H9 (cell line): ENCODE measurements around the gene CLEC2L. TPM values are rescaled to one million over a fixed set of nuclear protein-coding genes. Genes with fewer than 3 reads are reported as not detected.
A peak's percentile ranks its signal among the peaks of the same experiment; 100 is the strongest.

Source experiments
- DNase-seq: peaks from one replicate; pipeline ENCODE4 v3.0.0-alpha.2; 2017
- H2AFZ ChIP-seq: one replicate; pipeline ENCODE4 v1.6.1; 2013; ENCODE audit warnings: mild to moderate bottlenecking, low read length, control low read depth, moderate library complexity
- H2AK5ac ChIP-seq: 2 replicates; pipeline ENCODE4 v1.6.1; 2013; ENCODE audit warnings: low read length, control low read depth, mixed read lengths; ENCODE audit not compliant: insufficient read length
- H2BK120ac ChIP-seq: one replicate; pipeline ENCODE4 v1.6.1; 2013; ENCODE audit warnings: low read depth, mild to moderate bottlenecking, low read length, control low read depth, inconsistent platforms; ENCODE audit not compliant: poor library complexity, severe bottlenecking
- H2BK12ac ChIP-seq: 2 replicates; pipeline ENCODE4 v1.6.1; 2013; ENCODE audit warnings: low read length, control low read depth, mixed read lengths, low read depth; ENCODE audit not compliant: insufficient read length
- H2BK15ac ChIP-seq: 2 replicates; pipeline ENCODE4 v1.6.1; 2013; ENCODE audit warnings: low read depth, low read length, control low read depth
- H2BK20ac ChIP-seq: one replicate; pipeline ENCODE4 v1.6.1; 2013; ENCODE audit warnings: low read depth, mild to moderate bottlenecking, low read length, control low read depth, inconsistent platforms; ENCODE audit not compliant: poor library complexity, severe bottlenecking
- H2BK5ac ChIP-seq: 2 replicates; pipeline ENCODE4 v1.6.1; 2013; ENCODE audit warnings: low read length, control low read depth, mixed read lengths; ENCODE audit not compliant: insufficient read length
- H3K14ac ChIP-seq: 2 replicates; pipeline ENCODE4 v1.6.1; 2013; ENCODE audit warnings: low read length, control low read depth; ENCODE audit not compliant: insufficient read depth
- H3K18ac ChIP-seq: 2 replicates; pipeline ENCODE4 v1.6.1; 2013; ENCODE audit warnings: low read depth, mild to moderate bottlenecking, mixed read lengths, low read length, control low read depth; ENCODE audit not compliant: insufficient read length
- H3K23ac ChIP-seq: 2 replicates; pipeline ENCODE4 v1.6.1; 2013; ENCODE audit warnings: low read length, control low read depth, mixed read lengths, low read depth; ENCODE audit not compliant: insufficient read length
- H3K23me2 ChIP-seq: 2 replicates; pipeline ENCODE4 v1.6.1; 2013; ENCODE audit warnings: low read depth, mild to moderate bottlenecking, mixed read lengths, low read length, control low read depth; ENCODE audit not compliant: insufficient read length, poor library complexity, severe bottlenecking
- H3K27ac ChIP-seq: 2 replicates; pipeline ENCODE4 v1.5.1; 2013; ENCODE audit warnings: low read length, control low read depth, mixed read lengths, low read depth; ENCODE audit not compliant: insufficient read length
- H3K27me3 ChIP-seq: 2 replicates; pipeline ENCODE4 v1.6.1; 2013; ENCODE audit warnings: low read length, control low read depth, inconsistent platforms; ENCODE audit not compliant: insufficient read depth
- H3K4ac ChIP-seq: 2 replicates; pipeline ENCODE4 v1.6.1; 2013; ENCODE audit warnings: low read depth, mild to moderate bottlenecking, control low read depth, inconsistent platforms, low read length, moderate library complexity
- H3K4me1 ChIP-seq: 2 replicates; pipeline ENCODE4 v1.6.1; 2013; ENCODE audit warnings: low read length, control low read depth, inconsistent platforms; ENCODE audit not compliant: insufficient read depth
- H3K4me2 ChIP-seq: 2 replicates; pipeline ENCODE4 v1.6.1; 2013; ENCODE audit warnings: low read length, control low read depth, mixed read lengths; ENCODE audit not compliant: insufficient read length, insufficient read depth
- H3K56ac ChIP-seq: 2 replicates; pipeline ENCODE4 v1.6.1; 2013; ENCODE audit warnings: low read depth, mild to moderate bottlenecking, mixed read lengths, low read length, control low read depth; ENCODE audit not compliant: insufficient read length
- H3K79me1 ChIP-seq: 2 replicates; pipeline ENCODE4 v1.6.1; 2013; ENCODE audit warnings: low read depth, mild to moderate bottlenecking, moderate library complexity, low read length, control low read depth, inconsistent platforms; ENCODE audit not compliant: insufficient read depth, poor library complexity, severe bottlenecking
- H3K79me2 ChIP-seq: 2 replicates; pipeline ENCODE4 v1.6.1; 2013; ENCODE audit warnings: low read length, control low read depth, inconsistent platforms; ENCODE audit not compliant: insufficient read depth
- H3K9ac ChIP-seq: 2 replicates; pipeline ENCODE4 v1.6.1; 2013; ENCODE audit warnings: low read length, control low read depth, mixed read lengths; ENCODE audit not compliant: insufficient read length; ENCODE audit errors: extremely low read depth
- H3K9me3 ChIP-seq: one replicate; pipeline ENCODE4 v1.6.1; 2013; ENCODE audit warnings: low read depth, low read length, inconsistent platforms; ENCODE audit not compliant: control insufficient read depth
- H3T11ph ChIP-seq: one replicate; pipeline ENCODE4 v1.6.1; 2013; ENCODE audit warnings: mild to moderate bottlenecking, low read length, control low read depth, inconsistent platforms
- H4K20me1 ChIP-seq: one replicate; pipeline ENCODE4 v1.6.1; 2013; ENCODE audit not compliant: control insufficient read depth, insufficient read length, insufficient read depth
- H4K5ac ChIP-seq: 2 replicates; pipeline ENCODE4 v1.6.1; 2013; ENCODE audit warnings: low read depth, mild to moderate bottlenecking, mixed read lengths, low read length, control low read depth; ENCODE audit not compliant: insufficient read length
- H4K8ac ChIP-seq: replicated peaks from 2 replicates; pipeline ENCODE4 v1.6.1; 2013; ENCODE audit warnings: low read length, control low read depth, mixed read lengths, low read depth; ENCODE audit not compliant: insufficient read length
- H4K91ac ChIP-seq: 2 replicates; pipeline ENCODE4 v1.6.1; 2013; ENCODE audit warnings: low read depth, mild to moderate bottlenecking, moderate library complexity, mixed read lengths, low read length, control low read depth; ENCODE audit not compliant: insufficient read length
- H3K27ac Mint-ChIP-seq, 3 experiments: 2 replicates in 2 of 3; 3 replicates in 1 of 3; pipeline ENCODE4 v1.8.0; 2020 to 2021; ENCODE audit warnings: mixed read lengths in 3 of 3, mild to moderate bottlenecking in 1 of 3, moderate library complexity in 1 of 3
- H3K27me3 Mint-ChIP-seq: 2 replicates; pipeline ENCODE4 v1.8.0; 2021; ENCODE audit warnings: low read depth, mild to moderate bottlenecking, moderate library complexity, mixed read lengths
- H3K36me3 Mint-ChIP-seq, 3 experiments: 2 replicates in 2 of 3; 3 replicates in 1 of 3; pipeline ENCODE4 v1.8.0; 2020 to 2021; ENCODE audit warnings: low read depth in 3 of 3, mixed read lengths in 3 of 3; ENCODE audit not compliant: insufficient read depth in 1 of 3
- H3K4me1 Mint-ChIP-seq, 2 experiments: 2 replicates each; pipeline ENCODE4 v1.8.0; 2020; ENCODE audit warnings: mixed read lengths in 2 of 2
- H3K4me3 Mint-ChIP-seq, 2 experiments: 2 replicates in 1 of 2; 3 replicates in 1 of 2; pipeline ENCODE4 v1.8.0; 2020 to 2021; ENCODE audit warnings: mild to moderate bottlenecking in 2 of 2, mixed read lengths in 2 of 2, moderate library complexity in 1 of 2
- H3K9me3 Mint-ChIP-seq, 2 experiments: 2 replicates in 1 of 2; 3 replicates in 1 of 2; pipeline ENCODE4 v1.8.0; 2020; ENCODE audit warnings: mild to moderate bottlenecking in 2 of 2, mixed read lengths in 2 of 2, moderate library complexity in 1 of 2
- CTCF ChIP-seq: fragments of 200-600 bp; sonication (generic); conservative IDR thresholded peaks from 3 replicates; pipeline ENCODE4 v1.8.0; 2021; ENCODE audit warnings: antibody characterized with exemption, mild to moderate bottlenecking
- WGBS: extraction: QIAGEN DNeasy Blood & Tissue Kit; methylation state at CpG from one replicate; pipeline ENCODE4 v1.1.7; 2013; ENCODE audit warnings: missing lambda C conversion rate, low lambda C conversion rate, mixed read lengths; ENCODE audit not compliant: insufficient read length; ENCODE audit errors: extremely low coverage; 5-methylcytosine and 5-hydroxymethylcytosine counted together
- total RNA-seq: library from RNA; stranded (reverse); gene quantifications from 2 replicates; pipeline ENCODE4 v1.2.1, GENCODE V29; 2021

Gene CLEC2L
- total RNA-seq, 1 experiment from 2014 or later, result 0.74 TPM

GRCh38 chr7:139568813-139569490 lies 45.5 kb downstream of the CLEC2L start:
- WGBS, result no CpG with 5 or more reads among the region's 12 CpGs
- Histone ChIP-seq H2BK15ac (no peak overlapping the region), H2BK12ac (no peak overlapping the region), H4K5ac (no peak overlapping the region), H2BK120ac (no peak overlapping the region), H3K4me1 (no peaks in the 10 kb centered on the region), H3T11ph (no peak overlapping the region), H3K27ac (no peak overlapping the region), H3K9me3 (no peaks in the 10 kb centered on the region), H4K91ac (no peak overlapping the region), H3K23me2 (no peaks in the 10 kb centered on the region), H3K4me2 (no peak overlapping the region), H2AFZ (no peak overlapping the region), H3K56ac (no peak overlapping the region), H3K79me2 (no peaks in the 10 kb centered on the region), H3K18ac (no peak overlapping the region), H3K9ac (no peak overlapping the region), H4K20me1 (no peaks in the 10 kb centered on the region), H3K79me1 (no peaks in the 10 kb centered on the region), H3K23ac (no peak overlapping the region), H2BK20ac (no peak overlapping the region), H3K14ac (no peak overlapping the region), H3K4ac (no peak overlapping the region), H3K27me3 (no peaks in the 10 kb centered on the region), H2AK5ac (no peak overlapping the region), H2BK5ac (no peak overlapping the region), H4K8ac (no peak overlapping the region)
- no peaks in the 10 kb centered on the region for H3K9me3 Mint-ChIP-seq
- H3K4me3 Mint-ChIP-seq, result no peak overlapping the region
- no peak overlapping the region; a peak in 1 of 7 replicates for H3K27ac Mint-ChIP-seq
- H3K36me3 Mint-ChIP-seq, result peaks cover 0 to 4% (median 2%) of the 10 kb centered on the region in 3 experiments; a peak in 2 of 7 replicates
- no peak for TF ChIP-seq CTCF
- peaks cover 30 to 32% of the 10 kb centered on the region in 2 experiments for H3K4me1 Mint-ChIP-seq
- peak; percentile 11 for DNase-seq
- no peaks in the 10 kb centered on the region; the same call in 1 of the 2 replicates for H3K27me3 Mint-ChIP-seq
